Activated CD8-positive, alpha-beta memory T cell treated with anti-CD3 and anti-CD28 coated beads, Interleukin-2, amount 10 ng/mL, durations not matched to agents 7 days and 5 days (primary cell): ENCODE data around the gene TFEB. TPM values are rescaled to one million over a fixed set of nuclear protein-coding genes. Genes with fewer than 3 reads are reported as not detected.

ENCODE experiments used
- ATAC-seq: fragments of 150-1000 bp; cut with Tn5 transposase; one replicate; pipeline ENCODE4 v1.10.0; 2021; ENCODE audit warnings: moderate library complexity
- CTCF ChIA-PET: fragments of 350-600 bp; sonication (Branson Sonifier 250); formaldehyde crosslinking; loops from one replicate; lab custom pipeline; 2021; ENCODE audit warnings: antibody characterized with exemption; lab: Charles Lee
- DNase-seq: peaks from one replicate; pipeline ENCODE4 v3.0.0-alpha.2; 2020
- H3K27ac Mint-ChIP-seq: one replicate; pipeline ENCODE4 v1.8.0; 2021; ENCODE audit warnings: mild to moderate bottlenecking, mixed read lengths
- H3K27me3 Mint-ChIP-seq: one replicate; pipeline ENCODE4 v1.8.0; 2021; ENCODE audit warnings: mixed read lengths
- H3K36me3 Mint-ChIP-seq: one replicate; pipeline ENCODE4 v1.8.0; 2021; ENCODE audit warnings: mild to moderate bottlenecking, mixed read lengths
- H3K4me1 Mint-ChIP-seq: one replicate; pipeline ENCODE4 v1.8.0; 2021; ENCODE audit warnings: mixed read lengths
- H3K4me3 Mint-ChIP-seq: one replicate; pipeline ENCODE4 v1.8.0; 2021; ENCODE audit warnings: mild to moderate bottlenecking, moderate library complexity, mixed read lengths
- H3K9me3 Mint-ChIP-seq: one replicate; pipeline ENCODE4 v1.8.0; 2022; ENCODE audit warnings: low read depth, mixed read lengths
- total RNA-seq, 2 experiments: library from RNA; stranded (reverse); gene quantifications; one replicate each; pipeline ENCODE4 v1.2.3, GENCODE V29; 2021

TFEB gene
- total RNA-seq, 2 experiments from 2014 or later: 14.5 to 15.8 TPM

DNA sequence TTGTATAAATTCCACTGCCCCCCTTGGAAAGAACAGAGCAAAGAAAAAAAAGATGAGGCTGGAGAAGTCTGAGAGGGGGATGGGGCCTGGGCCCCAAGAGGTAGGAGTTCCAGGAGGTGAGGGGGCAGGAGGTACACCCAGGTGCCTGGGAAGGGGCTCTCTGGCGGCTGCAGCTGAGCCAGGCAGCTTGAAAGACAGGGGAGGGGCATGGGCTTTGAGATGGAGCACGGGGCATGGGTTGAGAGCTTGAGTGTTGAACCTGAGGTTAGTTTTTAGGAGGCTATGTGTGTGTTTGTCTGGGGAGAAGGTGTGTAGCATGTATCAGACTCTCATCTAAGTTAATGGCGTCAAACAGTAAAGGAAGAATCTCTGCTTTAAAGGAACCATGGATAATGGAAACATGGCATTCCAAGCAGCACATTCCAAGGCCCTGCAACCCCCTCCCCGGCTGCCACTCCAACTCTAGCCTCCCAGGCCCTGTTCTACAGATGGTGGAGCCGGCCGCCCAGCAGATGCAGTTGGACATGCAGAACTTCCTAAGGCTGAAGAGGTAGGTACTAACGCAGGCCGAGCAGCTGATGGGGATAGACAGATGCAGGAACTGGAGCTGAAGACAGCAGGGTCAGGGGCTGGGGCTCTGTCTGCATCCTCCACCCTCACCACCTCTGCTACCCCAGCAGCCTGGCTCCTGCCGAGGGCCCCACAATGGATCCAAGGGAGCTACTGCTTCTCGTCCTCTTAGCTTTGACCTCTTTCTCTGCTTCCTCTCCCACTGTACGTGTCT is 55.0 kb downstream of the TFEB start:
- Mint-ChIP-seq H3K9me3 (no peaks in the 10 kb centered on the region), H3K27ac (no peak overlapping the region), H3K27me3 (peaks cover 4% of the 10 kb centered on the region), H3K4me3 (no peak overlapping the region), H3K36me3 (no peaks in the 10 kb centered on the region), H3K4me1 (peaks cover 5% of the 10 kb centered on the region)
- CTCF ChIA-PET: interaction anchor here (0.8 to 4.8 kb wide), 5 partner anchors 78 to 312 kb away, joined by 3 to 40 read pairs (median 6); no protein-coding TSS in a partner anchor
- DNase-seq (no peak), ATAC-seq (no peak)

DNA sequence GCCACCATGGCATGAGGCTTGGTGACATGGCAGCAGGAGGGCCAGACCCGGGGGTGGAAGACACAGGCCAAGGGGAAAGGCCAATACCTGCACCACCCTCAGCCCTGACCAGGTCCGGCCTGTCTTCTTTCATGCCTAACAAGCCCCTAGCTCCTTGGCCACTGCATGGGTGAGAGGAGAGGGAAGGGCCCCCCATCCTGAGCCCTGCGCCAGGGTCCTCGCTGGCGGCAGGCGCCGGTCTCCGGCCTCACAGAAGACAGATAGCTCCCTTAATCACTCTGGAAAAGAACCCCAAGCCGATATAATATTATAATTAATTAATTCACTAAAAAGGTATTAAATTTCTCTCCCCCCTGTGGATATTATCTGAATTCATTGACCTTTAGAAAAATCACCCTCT is 55.7 kb downstream of the TFEB start:
- DNase-seq: no peak
- Mint-ChIP-seq H3K27ac (no peak overlapping the region), H3K4me1 (peaks cover 5% of the 10 kb centered on the region), H3K4me3 (no peak overlapping the region), H3K9me3 (no peaks in the 10 kb centered on the region), H3K27me3 (peaks cover 4% of the 10 kb centered on the region), H3K36me3 (no peaks in the 10 kb centered on the region)
- CTCF ChIA-PET: interaction anchor here (4.8 kb wide), 1 partner anchor 77 kb away, joined by 40 read pairs; no protein-coding TSS in a partner anchor
- ATAC-seq: no peak

DNA sequence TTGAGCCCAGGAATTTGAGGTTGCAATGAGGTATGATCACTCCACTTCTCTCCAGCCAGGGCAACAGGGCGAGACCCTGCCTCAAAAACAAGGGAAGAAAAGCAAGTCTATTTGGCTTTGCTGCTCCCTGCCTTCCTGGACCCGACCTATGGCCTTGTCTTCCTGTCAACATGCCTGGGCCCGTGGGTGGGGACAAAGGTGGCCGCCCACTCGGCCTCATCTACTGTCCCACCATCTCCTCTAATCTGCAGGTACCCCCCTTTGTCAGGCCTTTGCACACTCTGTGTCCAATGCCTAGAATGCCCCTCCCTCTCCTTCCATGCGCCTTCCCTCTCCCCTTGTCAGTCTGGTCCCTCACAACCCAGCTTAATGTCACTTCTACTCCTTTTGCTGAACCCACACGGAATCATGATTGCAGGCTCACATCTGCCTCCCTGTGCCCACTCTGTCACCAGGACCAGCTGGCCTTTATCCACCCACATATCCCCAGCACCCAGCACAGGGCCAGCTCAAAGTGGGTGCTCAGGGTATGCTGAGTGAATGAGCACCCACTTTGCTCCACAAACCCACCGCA is 56.8 kb downstream of the TFEB start:
- peaks cover 4% of the 10 kb centered on the region for H3K27me3 Mint-ChIP-seq
- H3K4me3 Mint-ChIP-seq: no peak overlapping the region
- ATAC-seq: no peak
- no peak for DNase-seq
- CTCF ChIA-PET: interaction anchor here (4.8 kb wide), 1 partner anchor 76 kb away, joined by 40 read pairs; no protein-coding TSS in a partner anchor
- no peaks in the 10 kb centered on the region for H3K36me3 Mint-ChIP-seq
- H3K9me3 Mint-ChIP-seq: no peaks in the 10 kb centered on the region
- H3K27ac Mint-ChIP-seq: no peak overlapping the region
- peaks cover 2% of the 10 kb centered on the region for H3K4me1 Mint-ChIP-seq

DNA sequence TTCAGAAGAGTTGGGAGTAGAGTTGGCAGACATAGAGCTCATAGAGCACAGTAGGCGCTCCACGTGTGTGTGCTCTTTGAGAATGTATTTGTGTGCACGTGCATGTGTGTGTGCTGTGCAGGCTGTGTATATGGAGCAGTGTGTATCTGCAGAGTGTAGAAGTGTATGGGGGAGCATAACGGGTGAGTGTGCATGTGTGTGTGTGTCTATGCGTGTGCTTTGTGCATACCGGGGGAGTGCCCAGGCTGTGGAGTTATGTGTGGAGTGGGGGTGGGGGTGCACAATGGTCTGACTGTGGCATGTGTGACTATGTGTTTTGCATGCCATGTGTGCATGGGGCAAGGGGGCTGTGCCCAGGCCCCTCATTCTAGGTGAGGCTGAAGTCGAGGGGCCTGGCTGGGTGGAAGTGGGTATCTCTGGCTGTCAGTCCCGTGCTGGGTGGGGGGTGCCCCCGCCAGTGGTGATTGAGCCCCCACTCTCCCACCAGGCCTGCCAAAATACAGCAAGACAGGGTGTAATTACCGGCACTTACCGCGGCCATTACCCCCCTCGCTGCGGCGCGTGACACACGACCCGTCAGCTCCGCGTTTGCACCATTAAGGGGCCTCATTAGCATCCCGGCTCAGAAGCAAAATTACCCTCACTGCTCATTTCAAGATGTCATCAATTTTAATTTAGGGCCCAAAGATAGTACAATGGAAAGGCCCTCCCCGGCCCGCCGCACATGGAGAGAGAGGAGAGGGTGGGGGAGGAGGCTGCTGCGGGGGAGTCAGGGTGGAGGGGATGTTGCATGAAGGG is 58.1 kb downstream of the TFEB start:
- Mint-ChIP-seq H3K27ac (no peak overlapping the region), H3K4me3 (no peak overlapping the region), H3K9me3 (no peaks in the 10 kb centered on the region), H3K4me1 (peaks cover 1% of the 10 kb centered on the region), H3K36me3 (no peaks in the 10 kb centered on the region), H3K27me3 (peaks cover 4% of the 10 kb centered on the region)
- DNase-seq (no peak), ATAC-seq (no peak)
- CTCF ChIA-PET: no interaction called here

DNA sequence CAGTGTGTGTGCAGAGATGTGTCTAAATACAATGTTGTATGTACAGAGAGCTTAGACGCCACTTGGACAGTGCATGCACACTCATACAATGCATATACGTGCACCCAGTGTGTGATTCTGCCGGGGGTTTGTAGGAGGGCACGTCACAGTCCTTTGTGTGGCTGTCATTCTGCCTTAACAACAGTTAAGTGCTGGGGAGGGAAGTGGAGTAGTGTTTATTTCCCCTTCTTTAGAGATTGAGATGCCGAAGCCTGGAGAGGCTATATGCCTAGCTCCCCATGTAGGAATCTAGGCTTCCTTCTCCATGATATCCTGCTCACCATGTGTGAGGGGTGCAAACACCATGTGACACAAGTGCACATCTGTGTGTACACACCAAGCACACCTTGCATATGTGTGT is 59.0 kb downstream of the TFEB start:
- no peaks in the 10 kb centered on the region for H3K9me3 Mint-ChIP-seq
- CTCF ChIA-PET: no interaction called here
- no peak overlapping the region for H3K27ac Mint-ChIP-seq
- H3K27me3 Mint-ChIP-seq: peaks cover 2% of the 10 kb centered on the region
- DNase-seq (no peak), ATAC-seq (no peak)
- H3K36me3 Mint-ChIP-seq: no peaks in the 10 kb centered on the region
- H3K4me3 Mint-ChIP-seq: no peak overlapping the region
- H3K4me1 Mint-ChIP-seq: no peaks in the 10 kb centered on the region

DNA sequence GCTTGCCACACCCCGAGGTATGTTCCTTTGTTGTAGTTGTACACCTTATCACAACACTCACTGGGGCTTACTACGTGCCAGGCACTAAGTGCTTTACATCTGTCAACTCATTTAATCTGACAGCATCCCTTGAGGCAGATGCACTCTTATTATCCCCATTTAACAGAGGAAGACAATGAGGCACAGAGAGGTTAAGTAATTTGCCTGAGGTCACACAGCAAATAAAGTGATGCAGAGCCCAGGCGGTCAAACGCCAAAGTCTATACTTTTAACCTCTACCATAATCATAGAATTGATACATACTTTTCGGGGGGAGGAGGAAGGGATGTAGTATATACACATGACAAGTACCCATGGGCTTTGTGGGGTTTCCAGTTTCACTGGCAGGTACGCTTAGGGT is 59.4 kb downstream of the TFEB start:
- CTCF ChIA-PET: no interaction called here
- no peak overlapping the region for H3K4me3 Mint-ChIP-seq
- H3K27ac Mint-ChIP-seq: no peak overlapping the region
- no peaks in the 10 kb centered on the region for H3K36me3 Mint-ChIP-seq
- no peaks in the 10 kb centered on the region for H3K4me1 Mint-ChIP-seq
- H3K27me3 Mint-ChIP-seq: peaks cover 2% of the 10 kb centered on the region
- no peak for ATAC-seq
- no peak for DNase-seq
- H3K9me3 Mint-ChIP-seq: no peaks in the 10 kb centered on the region

DNA sequence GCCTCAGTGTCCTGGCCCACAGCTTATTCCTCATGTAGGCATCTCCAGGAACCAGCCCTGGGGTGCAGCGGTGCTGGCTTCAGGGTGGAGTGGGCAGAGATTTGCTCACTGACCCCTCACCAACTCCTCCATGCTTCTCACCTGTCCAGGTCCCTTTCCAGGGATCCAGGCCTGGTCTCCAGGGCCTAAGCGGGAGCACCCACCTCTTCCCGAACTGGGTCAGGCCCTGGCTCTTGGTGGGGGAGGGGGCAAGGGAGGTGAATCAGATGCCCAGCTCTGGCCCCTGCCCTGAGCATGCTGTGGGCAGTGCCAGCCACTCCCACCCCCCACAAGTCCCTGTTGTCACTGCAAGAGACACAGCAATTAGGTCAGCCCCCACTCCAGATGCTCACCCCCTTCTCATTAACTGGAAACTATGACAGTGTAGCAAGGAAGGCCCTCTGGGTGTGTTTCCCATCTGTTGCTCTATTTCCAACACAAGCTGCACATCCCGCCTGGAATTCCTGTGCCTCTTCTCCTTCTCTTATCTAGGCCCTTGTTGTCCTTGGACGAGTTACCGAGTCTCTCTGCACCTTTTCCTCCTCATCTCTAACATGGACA is 60.1 kb downstream of the TFEB start:
- no peak for ATAC-seq
- no peaks in the 10 kb centered on the region for H3K9me3 Mint-ChIP-seq
- H3K27me3 Mint-ChIP-seq: peaks cover 9% of the 10 kb centered on the region
- H3K4me1 Mint-ChIP-seq: no peaks in the 10 kb centered on the region
- H3K27ac Mint-ChIP-seq: no peak overlapping the region
- CTCF ChIA-PET: interaction anchor here (2.3 kb wide), 1 partner anchor 8 kb away, joined by 10 read pairs; no protein-coding TSS in a partner anchor
- no peak overlapping the region for H3K4me3 Mint-ChIP-seq
- no peaks in the 10 kb centered on the region for H3K36me3 Mint-ChIP-seq
- DNase-seq: no peak

DNA sequence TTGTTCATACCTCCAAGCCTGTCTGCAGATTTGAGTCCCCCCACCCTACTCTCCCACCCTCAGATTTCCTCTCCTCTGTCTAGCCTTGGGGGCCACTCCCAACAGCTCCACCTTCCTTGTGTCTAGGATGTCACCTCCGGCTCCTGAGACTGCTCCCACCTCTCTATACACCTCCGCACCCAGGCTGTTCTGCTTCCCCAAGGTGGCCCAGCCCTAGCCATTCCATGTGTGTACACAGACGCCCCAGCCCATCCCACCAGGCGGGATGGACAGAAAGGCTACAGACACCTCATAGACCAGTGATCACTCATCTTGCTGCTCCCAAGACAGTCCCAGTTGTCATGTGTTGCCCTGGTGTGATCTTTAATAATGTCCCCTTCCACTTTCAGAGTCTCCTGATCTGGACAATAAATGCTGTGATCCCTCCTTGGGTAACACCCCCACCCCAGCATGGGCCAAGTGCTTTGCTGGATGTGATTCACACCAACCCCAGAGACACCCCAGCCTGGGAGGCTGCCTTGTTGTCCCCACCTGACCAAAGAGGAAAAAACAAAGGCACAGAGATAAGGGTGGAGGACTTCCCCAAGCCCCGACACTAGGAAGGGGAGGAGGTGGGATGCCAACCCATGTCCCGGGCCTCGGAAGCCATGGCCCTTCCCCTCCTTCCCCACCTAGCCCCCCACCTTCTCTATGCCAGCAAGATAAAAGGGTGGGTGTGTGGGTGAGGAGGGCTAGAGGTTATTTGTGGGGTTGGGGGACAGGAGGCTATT is 61.0 kb downstream of the TFEB start:
- Mint-ChIP-seq H3K9me3 (no peaks in the 10 kb centered on the region), H3K36me3 (no peaks in the 10 kb centered on the region), H3K4me3 (no peak overlapping the region), H3K27ac (no peak overlapping the region), H3K4me1 (no peaks in the 10 kb centered on the region), H3K27me3 (peaks cover 16% of the 10 kb centered on the region)
- CTCF ChIA-PET: interaction anchor here (1.4 to 2.3 kb wide), 2 partner anchors 9 to 72 kb away, joined by 4 to 10 read pairs; no protein-coding TSS in a partner anchor
- ATAC-seq (no peak), DNase-seq (no peak)

DNA sequence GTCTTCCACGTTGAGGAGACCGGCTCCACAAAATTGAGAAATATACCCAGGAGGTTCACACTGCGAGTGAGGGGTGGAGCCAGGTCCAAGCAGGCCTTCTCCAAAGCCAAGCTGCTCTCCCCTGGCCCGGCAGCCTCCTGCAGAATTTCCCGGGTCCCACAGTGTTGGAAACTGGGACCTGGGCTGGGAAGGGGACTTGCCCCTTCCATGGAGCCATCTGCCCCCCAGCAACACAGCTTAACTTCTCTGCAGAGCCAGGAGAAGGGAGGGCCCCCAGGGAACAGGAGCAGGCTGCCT is 61.8 kb downstream of the TFEB start:
- ATAC-seq (no peak), DNase-seq (no peak)
- Mint-ChIP-seq H3K27ac (no peak overlapping the region), H3K27me3 (peaks cover 18% of the 10 kb centered on the region), H3K4me3 (no peak overlapping the region), H3K9me3 (no peaks in the 10 kb centered on the region), H3K4me1 (no peaks in the 10 kb centered on the region), H3K36me3 (no peaks in the 10 kb centered on the region)
- CTCF ChIA-PET: interaction anchor here (1.4 to 2.3 kb wide), 2 partner anchors 10 to 71 kb away, joined by 4 to 10 read pairs; no protein-coding TSS in a partner anchor

DNA sequence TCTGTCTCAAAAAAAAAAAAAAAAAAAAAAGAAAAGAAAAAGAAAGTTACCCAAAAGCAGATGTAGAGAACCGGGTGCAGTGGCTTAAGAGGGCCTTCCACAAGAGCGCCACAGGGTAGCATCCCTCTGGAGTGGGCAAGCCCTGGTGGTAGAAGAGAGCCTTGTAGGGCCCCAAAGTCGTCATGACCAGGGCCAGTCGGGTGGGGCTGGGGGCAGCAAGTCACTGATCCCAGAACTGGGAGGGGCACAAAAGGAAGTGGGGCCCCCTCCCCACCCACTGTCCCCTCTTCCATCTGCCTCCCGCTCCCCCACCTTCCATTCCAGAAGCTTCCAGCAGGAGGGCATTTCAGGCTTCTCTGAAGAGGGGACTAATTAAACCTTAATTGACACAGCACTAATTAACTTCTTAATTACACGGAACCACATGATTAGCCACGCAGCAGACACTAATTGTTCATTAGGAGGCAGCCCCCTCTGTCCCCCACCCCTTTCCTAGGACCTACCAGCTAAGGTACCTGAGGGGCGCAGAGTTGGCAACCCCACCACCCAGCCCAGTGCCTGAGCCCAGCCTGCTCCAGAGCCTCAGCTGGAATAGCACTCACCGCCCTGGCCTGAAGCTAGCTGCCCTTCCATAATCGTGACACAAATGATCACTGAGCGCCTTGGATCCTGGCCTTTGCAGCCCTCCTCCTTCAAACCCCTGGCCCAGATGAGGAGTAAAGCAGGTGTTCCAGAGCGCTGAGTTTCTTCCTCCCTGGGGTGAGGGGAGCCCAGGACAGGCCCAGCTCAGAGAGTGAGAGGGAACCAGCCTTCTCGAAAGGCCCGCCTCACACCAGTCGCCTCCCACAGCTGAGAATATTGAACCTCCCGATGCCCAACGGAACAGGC is 62.3 kb downstream of the TFEB start:
- ATAC-seq: no peak
- peaks cover 21% of the 10 kb centered on the region for H3K27me3 Mint-ChIP-seq

DNA sequence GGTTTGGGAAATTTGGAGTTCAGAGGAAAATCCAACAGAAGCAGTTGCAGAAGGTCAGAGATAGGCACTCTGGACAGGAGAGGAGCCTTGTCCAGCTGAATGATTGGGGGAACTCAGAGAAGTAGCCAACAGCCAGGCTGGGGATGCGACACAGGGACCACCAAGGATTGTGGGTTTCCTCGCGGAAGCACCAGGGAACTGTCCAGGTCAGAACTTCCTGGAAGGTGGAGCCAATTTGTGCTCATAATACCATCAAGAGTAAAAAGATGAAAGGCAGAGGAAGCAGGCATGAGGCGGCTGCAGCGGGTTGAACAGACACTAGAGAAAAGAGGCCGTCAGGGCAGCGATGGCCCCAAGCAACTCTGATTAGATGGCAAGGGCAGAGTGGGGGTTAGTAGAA is 63.4 kb downstream of the TFEB start:
- ATAC-seq (no peak), DNase-seq (no peak)
- no peaks in the 10 kb centered on the region for H3K4me1 Mint-ChIP-seq
- H3K36me3 Mint-ChIP-seq: no peaks in the 10 kb centered on the region
- H3K27ac Mint-ChIP-seq: no peak overlapping the region
- H3K27me3 Mint-ChIP-seq: peaks cover 30% of the 10 kb centered on the region
- no peak overlapping the region for H3K4me3 Mint-ChIP-seq
- no peaks in the 10 kb centered on the region for H3K9me3 Mint-ChIP-seq
- CTCF ChIA-PET: no interaction called here

More for the DNA sequence above, 62.3 kb downstream of the TFEB start:
- DNase-seq: no peak
- H3K27ac Mint-ChIP-seq: no peak overlapping the region
- CTCF ChIA-PET: interaction anchor here (1.4 to 2.3 kb wide), 2 partner anchors 10 to 71 kb away, joined by 4 to 10 read pairs; no protein-coding TSS in a partner anchor
- no peaks in the 10 kb centered on the region for H3K4me1 Mint-ChIP-seq
- no peak overlapping the region for H3K4me3 Mint-ChIP-seq
- H3K9me3 Mint-ChIP-seq: no peaks in the 10 kb centered on the region
- H3K36me3 Mint-ChIP-seq: no peaks in the 10 kb centered on the region

DNA sequence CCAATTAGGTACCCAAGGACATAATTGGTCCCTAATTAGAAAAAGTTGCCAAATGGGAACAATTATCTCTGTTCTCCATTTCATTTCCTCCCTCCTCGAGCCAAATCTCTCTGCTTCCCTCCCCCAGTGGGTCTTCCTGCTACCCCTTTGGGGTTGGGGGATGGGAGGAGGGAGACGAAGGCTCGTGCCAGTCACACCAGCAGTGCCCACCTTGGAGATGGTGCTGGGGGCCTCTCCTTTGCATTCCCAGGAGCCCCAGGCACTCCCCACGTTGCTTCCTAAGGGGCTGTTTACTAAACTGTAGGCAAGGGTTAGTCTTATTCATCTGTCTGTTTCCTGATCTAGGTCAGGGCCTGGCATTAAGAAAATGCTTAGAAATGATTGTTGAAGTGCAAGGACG is 64.0 kb downstream of the TFEB start:
- Mint-ChIP-seq H3K27ac (no peak overlapping the region), H3K4me1 (no peaks in the 10 kb centered on the region), H3K9me3 (no peaks in the 10 kb centered on the region), H3K27me3 (peaks cover 32% of the 10 kb centered on the region), H3K4me3 (no peak overlapping the region), H3K36me3 (no peaks in the 10 kb centered on the region)
- DNase-seq (no peak), ATAC-seq (no peak)
- CTCF ChIA-PET: no interaction called here
